Panc1 (cell line): ENCODE measurements around the gene GPD1. TPM values are rescaled to one million over a fixed set of nuclear protein-coding genes. Genes with fewer than 3 reads are reported as not detected.

Experiments
- ATAC-seq: fragments of 200-7000 bp; cut with Tn5 transposase; 2 replicates; pipeline ENCODE4 v1.9.1; 2020; ENCODE audit warnings: mild to moderate bottlenecking, moderate library complexity
- BruUV-seq: library from RNA; stranded (reverse); fragments of 400-500 nt; replicated peaks from 2 replicates; lab custom pipeline; 2021; lab: Mats Ljungman, UMichigan
- CTCF ChIA-PET: fragments of 300-600 bp; sonication (Branson Sonifier 250); formaldehyde crosslinking; loops from one replicate; lab custom pipeline; 2022; ENCODE audit warnings: antibody characterized with exemption; lab: Charles Lee
- POLR2A ChIA-PET: fragments of 300-600 bp; sonication (Branson Sonifier 250); formaldehyde crosslinking; loops from one replicate; lab custom pipeline; 2022; ENCODE audit warnings: antibody characterized with exemption; lab: Charles Lee
- DNase-seq: peaks from one replicate; pipeline ENCODE4 v3.0.0-alpha.2; 2010; ENCODE audit warnings: low read depth, low spot score
- H3K27ac ChIP-seq: 2 replicates; pipeline ENCODE4 v1.5.1; 2011; ENCODE audit warnings: mild to moderate bottlenecking, low read length, inconsistent platforms
- H3K27me3 ChIP-seq: fragments of 200-500 bp; sonication (Bioruptor generic); 2 replicates; pipeline ENCODE4 v1.6.0; 2014; ENCODE audit warnings: low read length, inconsistent platforms; ENCODE audit not compliant: control insufficient read depth, insufficient read depth
- H3K36me3 ChIP-seq: fragments of 200-500 bp; sonication (Bioruptor generic); 2 replicates; pipeline ENCODE4 v1.5.1; 2014; ENCODE audit warnings: inconsistent platforms, mild to moderate bottlenecking, low read length, moderate library complexity; ENCODE audit not compliant: control insufficient read depth, insufficient read depth
- H3K4me1 ChIP-seq: 2 replicates; pipeline ENCODE4 v1.5.1; 2011; ENCODE audit warnings: inconsistent platforms, mild to moderate bottlenecking, low read length, moderate library complexity; ENCODE audit not compliant: control insufficient read depth, insufficient read depth
- H3K4me3 ChIP-seq, 2 experiments: 2 replicates each; pipeline ENCODE4 v1.5.1; 2011 to 2012; ENCODE audit warnings: low read depth in 2 of 2, low read length in 2 of 2, mild to moderate bottlenecking in 2 of 2, inconsistent platforms in 1 of 2, moderate library complexity in 1 of 2
- H3K9me3 ChIP-seq: fragments of 200-500 bp; sonication (Bioruptor generic); 2 replicates; pipeline ENCODE4 v1.5.1; 2014; ENCODE audit warnings: low read depth, mild to moderate bottlenecking, inconsistent platforms, low read length, moderate library complexity; ENCODE audit not compliant: control insufficient read depth, insufficient read depth
- CTCF ChIP-seq: fragments of 450-650 bp; IDR thresholded peaks from 2 replicates; pipeline ENCODE4 v1.5.1; 2017; ENCODE audit warnings: mild to moderate bottlenecking
- POLR2AphosphoS5 ChIP-seq: IDR thresholded peaks from 2 replicates; pipeline ENCODE4 v1.6.1; 2012; ENCODE audit warnings: mild to moderate bottlenecking, low read depth, low read length, moderate library complexity
- SIN3A ChIP-seq: IDR thresholded peaks from 2 replicates; pipeline ENCODE4 v1.6.1; 2012; ENCODE audit warnings: low read depth, mild to moderate bottlenecking, low read length, moderate library complexity, borderline replicate concordance; ENCODE audit not compliant: insufficient read depth
- TCF7L2 ChIP-seq: IDR thresholded peaks from 2 replicates; pipeline ENCODE4 v1.6.1; 2011; ENCODE audit warnings: mild to moderate bottlenecking, low read depth, low read length, inconsistent platforms
- in situ Hi-C: cut with HindIII; loops from 2 replicates; pipeline ENCODE4 v1.10.0; 2016; ENCODE audit warnings: low sequenced_read_pairs, low pct_unique_long_range_greater_than_20kb
- intact Hi-C: fragments of 100-400 bp; cut with micrococcal nuclease; formaldehyde crosslinking; loops from one replicate; pipeline ENCODE4 v1.10.0; 2022; ENCODE audit not compliant: unreplicated experiment
- total RNA-seq: library from RNA; stranded (reverse); gene quantifications from one replicate; pipeline ENCODE4 v1.2.1, GENCODE V29; 2021; ENCODE audit not compliant: unreplicated experiment
- TF ChIP-seq, protein P1 (sequence below), 2 experiments: IDR thresholded peaks; 2 replicates each; pipeline ENCODE4 v1.6.1; 2011 to 2012; ENCODE audit warnings: low read depth in 2 of 2, control low read depth in 1 of 2, low read length in 1 of 2, mild to moderate bottlenecking in 1 of 2, moderate library complexity in 1 of 2; ENCODE audit not compliant: insufficient read depth in 1 of 2

Gene GPD1
- total RNA-seq, 1 experiment from 2014 or later: 0.28 TPM

DNA sequence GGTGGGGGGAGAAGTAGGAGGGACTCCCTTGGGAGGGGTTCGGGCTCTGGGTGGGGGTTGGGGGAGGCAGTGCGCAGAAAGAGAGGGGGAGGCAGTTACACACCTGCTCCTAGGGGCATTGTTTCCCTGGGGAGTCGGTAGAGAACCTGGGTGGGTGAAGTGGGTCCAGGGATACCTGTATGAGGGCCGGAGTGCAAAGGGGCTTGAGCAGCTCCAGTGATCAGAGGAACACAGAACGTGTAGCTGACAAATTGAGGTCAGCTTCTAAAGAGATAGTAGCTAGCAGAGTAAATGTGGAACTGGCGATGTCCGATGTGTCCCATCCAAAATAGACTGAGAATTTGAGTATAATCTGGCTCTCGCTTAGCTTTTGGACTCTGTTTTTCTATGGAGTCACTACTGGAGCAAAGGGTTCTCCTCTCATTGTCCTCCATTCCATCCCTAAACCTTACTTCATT lies 18.2 kb upstream of the GPD1 start (continued):
- TF ChIP-seq, protein P1, sequence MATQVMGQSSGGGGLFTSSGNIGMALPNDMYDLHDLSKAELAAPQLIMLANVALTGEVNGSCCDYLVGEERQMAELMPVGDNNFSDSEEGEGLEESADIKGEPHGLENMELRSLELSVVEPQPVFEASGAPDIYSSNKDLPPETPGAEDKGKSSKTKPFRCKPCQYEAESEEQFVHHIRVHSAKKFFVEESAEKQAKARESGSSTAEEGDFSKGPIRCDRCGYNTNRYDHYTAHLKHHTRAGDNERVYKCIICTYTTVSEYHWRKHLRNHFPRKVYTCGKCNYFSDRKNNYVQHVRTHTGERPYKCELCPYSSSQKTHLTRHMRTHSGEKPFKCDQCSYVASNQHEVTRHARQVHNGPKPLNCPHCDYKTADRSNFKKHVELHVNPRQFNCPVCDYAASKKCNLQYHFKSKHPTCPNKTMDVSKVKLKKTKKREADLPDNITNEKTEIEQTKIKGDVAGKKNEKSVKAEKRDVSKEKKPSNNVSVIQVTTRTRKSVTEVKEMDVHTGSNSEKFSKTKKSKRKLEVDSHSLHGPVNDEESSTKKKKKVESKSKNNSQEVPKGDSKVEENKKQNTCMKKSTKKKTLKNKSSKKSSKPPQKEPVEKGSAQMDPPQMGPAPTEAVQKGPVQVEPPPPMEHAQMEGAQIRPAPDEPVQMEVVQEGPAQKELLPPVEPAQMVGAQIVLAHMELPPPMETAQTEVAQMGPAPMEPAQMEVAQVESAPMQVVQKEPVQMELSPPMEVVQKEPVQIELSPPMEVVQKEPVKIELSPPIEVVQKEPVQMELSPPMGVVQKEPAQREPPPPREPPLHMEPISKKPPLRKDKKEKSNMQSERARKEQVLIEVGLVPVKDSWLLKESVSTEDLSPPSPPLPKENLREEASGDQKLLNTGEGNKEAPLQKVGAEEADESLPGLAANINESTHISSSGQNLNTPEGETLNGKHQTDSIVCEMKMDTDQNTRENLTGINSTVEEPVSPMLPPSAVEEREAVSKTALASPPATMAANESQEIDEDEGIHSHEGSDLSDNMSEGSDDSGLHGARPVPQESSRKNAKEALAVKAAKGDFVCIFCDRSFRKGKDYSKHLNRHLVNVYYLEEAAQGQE (IDR thresholded peaks at IDR 0.05; ENCODE audit: insufficient read depth in 1 of 2, low read depth in 2 of 2, low read length in 1 of 2): no peak

- H3K4me1 ChIP-seq: peaks cover 6% of the 10 kb centered on the region; the same call in 1 of the 2 replicates
- peak overlapping the region; percentile 83 for H3K27ac ChIP-seq
- TF ChIP-seq SIN3A (no peak), CTCF (no peak), TCF7L2 (no peak), POLR2AphosphoS5 (no peak)
- TF ChIP-seq, protein P1 (IDR thresholded peaks at IDR 0.05; ENCODE audit: insufficient read depth in 1 of 2, low read depth in 2 of 2, low read length in 1 of 2): no peak
- H3K9me3 ChIP-seq: no peaks in the 10 kb centered on the region
- H3K4me3 ChIP-seq: peak overlapping the region; percentile 80 to 88
- no peak for DNase-seq
- intact Hi-C loops: loop anchor here (10.0 kb wide), 1 partner anchor 229 kb away; no protein-coding TSS in a partner anchor
- H3K27me3 ChIP-seq: no peaks in the 10 kb centered on the region
- H3K36me3 ChIP-seq: peaks cover 14% of the 10 kb centered on the region
- in situ Hi-C loops: no loop called here
- no peak for ATAC-seq
- POLR2A ChIA-PET: no interaction called here
- CTCF ChIA-PET: interaction anchor here (0.6 to 2.6 kb wide), 3 partner anchors 16 to 106 kb away, joined by 4 to 9 read pairs (median 5); partner anchors contain the start of gene COX14
- no TSS peak for BruUV-seq
These were observed 17.7 kb upstream of the GPD1 start for GRCh38 chr12:50086148-50086547.

GRCh38 chr12:50087151-50087550 lies 16.7 kb upstream of the GPD1 start:
- H3K4me1 ChIP-seq: peaks cover 6% of the 10 kb centered on the region; the same call in 1 of the 2 replicates
- BruUV-seq: no TSS peak
- ChIA-PET POLR2A (no interaction called here), CTCF (interaction anchor here (1.1 kb wide), 1 partner anchor 25 kb away, joined by 3 read pairs; the partner anchor contains the start of gene COX14)
- H3K9me3 ChIP-seq: no peaks in the 10 kb centered on the region
- H3K36me3 ChIP-seq: peaks cover 18% of the 10 kb centered on the region
- intact Hi-C loops: loop anchor here (10.0 kb wide), 1 partner anchor 228 kb away; no protein-coding TSS in a partner anchor
- ATAC-seq (no peak), DNase-seq (no peak)
- H3K27ac ChIP-seq: no peak overlapping the region
- no peaks in the 10 kb centered on the region for H3K27me3 ChIP-seq
- no peak for TF ChIP-seq CTCF
- in situ Hi-C loops: no loop called here
- no peak overlapping the region for H3K4me3 ChIP-seq
